ENCODE measurements around the gene C2.

Gene C2

DNA sequence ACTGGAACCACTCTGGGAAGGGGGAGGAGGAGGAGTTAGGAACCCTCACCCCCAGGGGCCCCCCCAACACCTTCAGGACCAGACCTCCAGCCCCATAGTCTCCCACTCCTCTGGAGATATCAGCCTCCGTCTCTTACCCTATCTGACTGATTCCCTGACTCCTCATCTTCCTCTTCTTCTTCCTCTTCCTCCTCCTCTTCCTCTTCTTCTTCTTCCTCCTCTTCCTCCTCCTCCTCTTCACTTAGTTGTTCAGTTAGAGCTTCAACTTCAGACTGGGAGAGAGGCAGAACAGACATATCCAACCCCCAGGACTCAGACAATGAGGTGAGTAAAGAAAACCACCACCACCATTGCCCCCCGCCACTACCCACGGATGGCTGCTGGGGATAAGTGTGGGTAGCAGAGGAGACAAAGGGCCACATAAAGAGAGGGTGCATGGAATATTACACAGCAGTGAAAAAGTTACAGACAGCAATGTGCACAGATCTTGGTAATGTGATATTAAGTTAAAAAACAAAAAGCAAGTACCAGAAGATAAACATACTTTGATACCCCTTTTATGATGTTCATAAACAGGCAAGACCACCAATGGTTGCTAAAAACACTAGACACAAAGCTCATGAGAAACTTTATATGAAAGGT lies 38.1 kb upstream of the C2 start:
- Histone ChIP-seq H3K27ac (no peak overlapping the region), H3K9ac (no peak overlapping the region), H3K79me2 (no peaks in the 10 kb centered on the region), H3K4me3 (ENCODE audit: low read depth, low read length) (no peak overlapping the region), H3K27me3 (ENCODE audit: control insufficient read depth, insufficient read depth, low read length) (no peaks in the 10 kb centered on the region), H3K4me2 (ENCODE audit: low read length) (no peak overlapping the region), H3K4me1 (no peaks in the 10 kb centered on the region), H2AFZ (no peak overlapping the region), H3K9me3 (ENCODE audit: control insufficient read depth, low read length) (no peaks in the 10 kb centered on the region), H3K36me3 (ENCODE audit: control insufficient read depth, insufficient read depth, low read length) (no peaks in the 10 kb centered on the region)
- TF ChIP-seq, protein P1, sequence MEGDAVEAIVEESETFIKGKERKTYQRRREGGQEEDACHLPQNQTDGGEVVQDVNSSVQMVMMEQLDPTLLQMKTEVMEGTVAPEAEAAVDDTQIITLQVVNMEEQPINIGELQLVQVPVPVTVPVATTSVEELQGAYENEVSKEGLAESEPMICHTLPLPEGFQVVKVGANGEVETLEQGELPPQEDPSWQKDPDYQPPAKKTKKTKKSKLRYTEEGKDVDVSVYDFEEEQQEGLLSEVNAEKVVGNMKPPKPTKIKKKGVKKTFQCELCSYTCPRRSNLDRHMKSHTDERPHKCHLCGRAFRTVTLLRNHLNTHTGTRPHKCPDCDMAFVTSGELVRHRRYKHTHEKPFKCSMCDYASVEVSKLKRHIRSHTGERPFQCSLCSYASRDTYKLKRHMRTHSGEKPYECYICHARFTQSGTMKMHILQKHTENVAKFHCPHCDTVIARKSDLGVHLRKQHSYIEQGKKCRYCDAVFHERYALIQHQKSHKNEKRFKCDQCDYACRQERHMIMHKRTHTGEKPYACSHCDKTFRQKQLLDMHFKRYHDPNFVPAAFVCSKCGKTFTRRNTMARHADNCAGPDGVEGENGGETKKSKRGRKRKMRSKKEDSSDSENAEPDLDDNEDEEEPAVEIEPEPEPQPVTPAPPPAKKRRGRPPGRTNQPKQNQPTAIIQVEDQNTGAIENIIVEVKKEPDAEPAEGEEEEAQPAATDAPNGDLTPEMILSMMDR (IDR thresholded peaks at IDR 0.05) = no peak

DNA sequence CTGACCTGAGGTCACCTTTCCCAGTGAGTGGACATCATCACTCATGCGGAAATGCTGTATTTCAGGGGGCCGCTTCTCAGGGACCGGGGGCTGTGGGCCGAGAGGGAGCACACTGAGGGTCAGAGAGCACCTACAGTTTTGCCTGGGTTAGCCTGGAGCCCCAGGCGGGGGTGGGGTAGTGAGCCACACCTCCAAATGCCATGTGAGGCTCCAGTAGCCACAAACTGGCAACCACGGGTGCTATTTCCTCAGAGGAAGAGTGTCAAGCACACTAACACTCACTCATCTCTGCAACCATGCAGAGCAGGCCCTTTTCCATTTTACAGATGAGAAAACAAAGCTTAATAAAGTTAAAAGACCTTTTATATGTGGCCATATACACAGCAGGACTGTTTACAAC lies 34.7 kb upstream of the C2 start:
- Histone ChIP-seq H3K4me3 (ENCODE audit: low read depth, low read length) (no peak overlapping the region), H2AFZ (no peak overlapping the region), H3K27ac (no peak overlapping the region), H3K9me3 (ENCODE audit: control insufficient read depth, low read length) (no peaks in the 10 kb centered on the region), H3K79me2 (no peaks in the 10 kb centered on the region), H3K9ac (no peak overlapping the region), H3K4me2 (ENCODE audit: low read length) (no peak overlapping the region), H3K36me3 (ENCODE audit: control insufficient read depth, insufficient read depth, low read length) (no peaks in the 10 kb centered on the region), H3K27me3 (ENCODE audit: control insufficient read depth, insufficient read depth, low read length) (no peaks in the 10 kb centered on the region), H3K4me1 (peaks cover 3% of the 10 kb centered on the region)
- TF ChIP-seq, protein P1 (IDR thresholded peaks at IDR 0.05) = no peak

DNA sequence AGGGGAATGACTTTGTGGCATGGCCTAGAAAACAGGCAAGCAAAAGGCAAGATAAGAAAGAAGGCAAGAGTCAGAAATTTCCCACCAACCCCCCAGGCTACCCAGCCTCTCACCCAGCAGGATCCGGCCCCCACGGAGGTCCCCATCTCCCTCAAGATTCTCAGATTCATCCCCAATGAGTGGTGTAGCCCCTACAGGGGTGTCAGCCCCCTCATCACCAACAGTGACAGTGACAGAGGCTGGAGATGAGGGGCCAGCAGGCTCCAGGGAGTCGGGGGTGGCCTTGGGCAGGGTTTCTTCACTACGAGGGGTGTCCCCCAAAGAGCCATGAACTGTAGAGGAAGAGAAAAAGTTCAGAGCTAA lies 31.0 kb upstream of the C2 start:
- Histone ChIP-seq H3K4me3 (ENCODE audit: low read depth, low read length) (peak overlapping the region; percentile 87), H3K4me1 (peaks cover 6% of the 10 kb centered on the region), H2AFZ (peak overlapping the region; percentile 76), H3K9ac (peak overlapping the region; percentile 32), H3K79me2 (no peaks in the 10 kb centered on the region), H3K4me2 (ENCODE audit: low read length) (peak overlapping the region; percentile 70), H3K36me3 (ENCODE audit: control insufficient read depth, insufficient read depth, low read length) (no peaks in the 10 kb centered on the region), H3K9me3 (ENCODE audit: control insufficient read depth, low read length) (no peaks in the 10 kb centered on the region), H3K27me3 (ENCODE audit: control insufficient read depth, insufficient read depth, low read length) (no peaks in the 10 kb centered on the region), H3K27ac (peak overlapping the region; percentile 52)
- TF ChIP-seq, protein P1 (IDR thresholded peaks at IDR 0.05) = no peak

DNA sequence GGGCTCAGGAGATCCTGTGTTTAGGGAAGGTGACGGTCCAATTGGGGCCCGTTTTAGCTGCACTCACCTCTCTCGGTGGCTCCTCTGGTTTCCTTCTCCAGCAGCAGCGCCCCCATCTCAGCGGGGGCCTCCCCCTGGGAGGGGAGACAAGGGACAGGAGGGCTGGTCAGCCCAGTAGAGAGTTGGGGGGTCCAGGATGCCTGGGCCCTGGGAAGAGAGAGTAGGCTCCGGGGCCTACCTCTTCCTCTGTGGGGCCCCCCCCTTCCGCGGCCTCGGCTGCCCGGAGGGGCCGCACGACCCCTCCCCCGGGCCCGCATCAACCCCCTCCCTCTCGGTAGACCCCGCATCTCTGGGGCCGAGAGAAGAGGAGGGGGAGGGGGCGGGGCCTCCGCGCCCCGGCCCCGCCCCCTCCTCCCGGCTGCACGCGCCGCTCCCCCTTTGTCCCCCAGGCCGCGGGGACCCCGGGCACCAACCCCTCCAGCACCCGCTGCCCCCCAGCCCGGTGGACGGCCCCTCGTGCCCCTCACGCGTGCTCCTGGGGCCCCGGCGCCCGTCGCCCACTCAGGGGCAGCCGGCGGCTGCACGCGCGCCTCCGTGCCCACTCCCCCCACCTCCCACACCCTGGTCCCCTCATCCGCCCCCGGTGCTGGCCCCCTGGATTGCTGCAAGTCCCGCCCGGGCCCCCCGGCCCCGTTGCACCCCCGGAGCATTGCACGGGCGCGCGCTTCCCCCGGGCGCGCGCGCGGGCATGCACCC lies 30.5 kb upstream of the C2 start:
- Histone ChIP-seq H3K27me3 (ENCODE audit: control insufficient read depth, insufficient read depth, low read length) (no peaks in the 10 kb centered on the region), H3K4me3 (ENCODE audit: low read depth, low read length) (peak overlapping the region; percentile 87), H3K9ac (peak overlapping the region; percentile 32), H3K36me3 (ENCODE audit: control insufficient read depth, insufficient read depth, low read length) (no peaks in the 10 kb centered on the region), H3K9me3 (ENCODE audit: control insufficient read depth, low read length) (no peaks in the 10 kb centered on the region), H2AFZ (peak overlapping the region; percentile 76), H3K4me1 (peaks cover 6% of the 10 kb centered on the region), H3K27ac (peak overlapping the region; percentile 52), H3K4me2 (ENCODE audit: low read length) (peak overlapping the region; percentile 70), H3K79me2 (no peaks in the 10 kb centered on the region)
- TF ChIP-seq, protein P1 (IDR thresholded peaks at IDR 0.05) = no peak

All from parathyroid adenoma (tissue), 2 donors.